Activated CD8-positive, alpha-beta memory T cell treated with anti-CD3 and anti-CD28 coated beads, Interleukin-2, amount 50 U/mL, for 1 hour (primary cell): Measurements from ENCODE around the gene GMPS.
"Not testable (repeated sequence)": the region's sequence is repeated elsewhere in the genome, so short reads cannot be mapped to it uniquely, and the experiment has no call there.

ENCODE experiments used
- DNase-seq: peaks from one replicate; pipeline ENCODE4 v3.0.0-alpha.2; 2020; ENCODE audit errors: extremely low read depth

Gene GMPS

DNA sequence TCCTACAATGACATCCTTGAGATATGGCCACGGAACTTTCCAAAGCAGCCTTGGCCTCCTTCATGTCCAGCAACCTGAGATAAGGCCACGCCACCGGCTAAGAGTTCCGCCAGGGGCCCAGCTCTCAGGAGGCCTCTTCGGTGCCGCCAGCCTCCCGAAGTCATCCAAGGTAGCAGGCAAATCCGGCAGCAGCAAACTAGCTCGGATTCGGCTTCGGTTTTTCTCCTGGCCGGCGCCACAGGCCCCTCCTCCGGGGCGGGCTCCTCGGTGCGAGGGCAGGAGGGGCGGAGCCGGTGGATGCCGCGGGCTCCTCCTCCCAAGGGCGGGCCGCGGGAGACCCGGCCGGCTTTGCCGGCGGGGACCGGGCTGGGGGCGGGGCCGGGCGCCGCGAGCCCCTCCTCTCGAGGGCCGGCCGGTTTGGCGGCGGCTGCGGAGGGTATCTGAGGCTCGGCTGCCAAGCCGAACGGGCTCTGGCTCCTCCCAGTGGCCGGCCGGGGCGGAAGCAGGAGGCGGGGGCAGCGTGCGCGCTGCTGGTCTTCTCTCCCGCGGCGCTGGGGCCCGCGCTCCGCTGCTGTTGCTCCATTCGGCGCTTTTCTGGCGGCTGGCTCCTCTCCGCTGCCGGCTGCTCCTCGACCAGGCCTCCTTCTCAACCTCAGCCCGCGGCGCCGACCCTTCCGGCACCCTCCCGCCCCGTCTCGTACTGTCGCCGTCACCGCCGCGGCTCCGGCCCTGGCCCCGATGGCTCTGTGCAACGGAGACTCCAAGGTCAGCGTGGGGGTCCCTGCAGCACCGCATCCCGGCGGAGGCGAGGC, at the start of gene GMPS:
Gene GMPS, plus strand, starts transcription at position 518 of the 812 bp plus-strand sequence. Its CDS starts 221 bp downstream, at position 739.
- peak; percentile 67 for DNase-seq

GRCh38 chr3:155828490-155829098, 41.9 kb upstream of the GMPS start:
- DNase-seq: not testable (repeated sequence)

DNA sequence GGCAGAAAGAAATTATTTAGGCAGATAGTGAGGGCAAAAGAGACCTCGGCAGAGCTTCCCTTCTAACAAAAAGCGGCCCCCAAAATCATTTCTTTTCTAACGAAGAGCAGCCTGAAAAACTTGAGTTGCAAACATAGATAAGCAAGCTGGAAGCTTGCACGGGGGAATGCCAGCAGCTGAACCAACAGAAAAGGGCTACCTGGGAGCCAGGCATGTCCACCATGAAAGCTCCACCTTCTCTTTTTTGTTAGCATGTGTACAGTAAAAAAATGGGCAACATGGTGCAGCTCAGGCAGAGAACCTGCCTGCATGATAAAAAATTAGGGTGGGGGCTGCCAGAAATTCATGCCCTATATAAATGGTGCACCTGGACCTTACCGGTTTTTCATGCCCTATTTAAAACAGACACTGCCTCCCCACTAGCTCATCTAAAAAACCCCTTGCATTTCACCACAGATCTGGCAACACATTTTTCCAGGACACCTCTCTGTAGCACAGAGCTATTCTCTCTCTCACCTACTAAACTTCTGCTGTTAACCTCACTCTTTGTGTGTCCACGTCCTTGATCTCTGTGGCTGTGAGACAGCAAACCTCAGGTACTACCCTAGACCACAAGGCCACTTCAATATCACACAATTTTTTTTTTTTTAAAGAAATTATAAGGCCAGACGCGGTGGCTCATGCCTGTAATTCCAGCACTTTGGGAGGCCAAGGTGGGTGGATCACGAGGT, 34.9 kb upstream of the GMPS start:
- no peak for DNase-seq

DNA sequence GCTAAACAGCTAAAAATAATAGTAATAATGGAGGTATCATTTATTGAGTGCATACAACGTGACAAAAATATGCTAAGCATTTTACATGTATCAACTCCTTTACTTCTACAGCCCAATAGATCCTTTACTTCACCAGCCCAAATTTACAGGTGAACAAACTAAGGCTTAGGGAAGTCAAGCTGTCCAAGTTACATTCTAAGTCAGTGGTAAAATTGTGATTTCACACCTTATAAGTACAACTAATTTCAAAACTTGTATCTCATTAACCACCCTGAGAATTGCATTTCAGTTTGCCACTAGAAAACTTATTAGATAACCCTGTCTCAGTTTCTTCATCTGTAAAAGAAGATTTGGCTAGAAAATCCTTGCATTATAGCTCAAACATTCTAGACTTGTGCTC, 26.9 kb upstream of the GMPS start:
- no peak for DNase-seq

- no peak for DNase-seq
These were observed 24.3 kb upstream of the GMPS start for GRCh38 chr3:155846119-155846518.

- DNase-seq: no peak
These were observed 22.5 kb upstream of the GMPS start for GRCh38 chr3:155847993-155848392.

GRCh38 chr3:155849404-155849803, 21.0 kb upstream of the GMPS start:
- not testable (repeated sequence) for DNase-seq

- DNase-seq: no peak
These were observed 18.1 kb upstream of the GMPS start for GRCh38 chr3:155852341-155852740.

DNA sequence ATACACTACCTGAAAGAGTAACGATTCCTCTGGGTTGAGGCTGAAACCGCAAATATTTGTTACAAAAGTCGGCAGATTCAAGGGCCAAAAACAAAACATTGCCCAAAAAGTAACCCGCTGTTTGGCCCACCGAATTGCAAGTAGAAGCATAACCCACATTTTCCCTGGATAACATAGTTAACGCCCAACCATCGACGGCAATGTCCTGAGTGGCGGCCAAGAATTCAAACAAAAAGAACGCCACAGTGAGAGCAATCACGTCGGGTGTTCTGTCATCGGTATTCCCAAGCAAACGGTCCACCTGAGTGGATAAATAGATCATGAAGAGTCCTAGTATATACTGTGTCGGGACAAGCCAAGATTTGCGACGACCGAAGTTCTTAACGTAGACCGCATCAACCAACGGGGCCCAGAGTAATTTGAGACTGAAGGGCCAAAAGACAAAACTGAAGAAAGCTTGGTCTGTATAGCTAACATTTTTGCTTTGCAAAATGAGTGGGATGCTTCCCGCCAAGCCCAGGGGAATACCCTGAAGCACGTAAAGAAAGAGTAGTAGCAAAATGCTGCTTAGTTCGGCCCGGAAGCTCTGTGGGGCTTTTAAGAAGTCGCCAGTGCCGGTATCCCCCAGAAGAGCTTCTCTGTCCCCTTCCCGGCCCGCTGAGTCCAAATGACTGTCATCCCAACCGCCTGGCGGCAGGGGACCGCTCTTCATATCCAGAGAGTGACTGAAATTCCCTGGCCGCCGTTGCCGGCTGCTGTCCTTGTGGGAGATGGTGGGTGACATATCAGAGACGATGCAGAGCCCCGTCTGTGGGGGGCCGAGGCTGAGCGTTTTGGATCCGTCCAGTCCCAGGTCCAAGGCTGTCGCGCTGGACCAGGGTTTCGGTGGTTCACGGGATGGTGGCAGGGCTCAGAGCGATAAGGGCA, 17.0 kb upstream of the GMPS start:
- DNase-seq: no peak

GRCh38 chr3:155854141-155854940, 16.1 kb upstream of the GMPS start, which contains the start of gene SLC33A1:
SLC33A1 (minus strand) TSS chr3:155854427; CDS start chr3:155853997, 430 bp downstream.
- DNase-seq: peak; percentile 98

DNA sequence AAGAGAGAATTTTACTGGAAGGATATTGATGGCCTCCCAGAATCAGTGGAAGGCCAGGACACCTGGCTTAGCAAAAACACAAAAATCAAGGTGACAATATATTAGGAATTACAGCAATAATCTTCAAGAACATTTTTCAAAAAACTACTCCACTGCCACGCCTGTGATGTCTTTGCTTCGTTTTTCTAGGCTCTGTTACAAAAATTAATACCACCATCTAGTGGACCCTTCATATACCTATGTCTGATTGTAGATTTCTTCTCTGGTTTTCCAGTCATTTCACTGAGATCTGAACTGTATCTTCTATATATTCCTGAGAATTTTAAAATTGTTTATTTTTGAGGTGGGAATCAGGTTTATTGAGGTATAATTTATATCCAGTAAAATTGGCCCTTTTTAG, 10.6 kb upstream of the GMPS start:
- no peak for DNase-seq

DNA sequence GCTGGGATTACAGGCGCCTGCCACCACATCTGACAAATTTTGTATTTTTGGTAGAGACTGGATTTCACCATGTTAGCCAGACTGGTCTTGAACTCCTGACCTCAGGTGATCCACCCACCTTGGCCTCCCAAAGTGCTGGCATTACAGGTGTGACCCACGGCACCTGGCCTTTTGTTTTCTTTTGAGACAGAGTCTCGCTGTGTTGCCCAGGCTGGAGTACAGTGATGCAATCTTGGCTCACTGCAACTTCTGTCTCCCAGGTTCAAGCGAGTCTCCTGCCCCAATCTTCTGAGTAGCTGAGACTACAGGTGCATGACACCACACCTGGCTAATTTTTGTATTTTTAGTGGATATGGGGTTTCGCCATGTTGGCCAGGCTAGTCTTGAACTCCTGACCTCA, 10.0 kb upstream of the GMPS start:
- not testable (repeated sequence) for DNase-seq

GRCh38 chr3:155861476-155862183, 8.8 kb upstream of the GMPS start:
- DNase-seq: no peak

DNA sequence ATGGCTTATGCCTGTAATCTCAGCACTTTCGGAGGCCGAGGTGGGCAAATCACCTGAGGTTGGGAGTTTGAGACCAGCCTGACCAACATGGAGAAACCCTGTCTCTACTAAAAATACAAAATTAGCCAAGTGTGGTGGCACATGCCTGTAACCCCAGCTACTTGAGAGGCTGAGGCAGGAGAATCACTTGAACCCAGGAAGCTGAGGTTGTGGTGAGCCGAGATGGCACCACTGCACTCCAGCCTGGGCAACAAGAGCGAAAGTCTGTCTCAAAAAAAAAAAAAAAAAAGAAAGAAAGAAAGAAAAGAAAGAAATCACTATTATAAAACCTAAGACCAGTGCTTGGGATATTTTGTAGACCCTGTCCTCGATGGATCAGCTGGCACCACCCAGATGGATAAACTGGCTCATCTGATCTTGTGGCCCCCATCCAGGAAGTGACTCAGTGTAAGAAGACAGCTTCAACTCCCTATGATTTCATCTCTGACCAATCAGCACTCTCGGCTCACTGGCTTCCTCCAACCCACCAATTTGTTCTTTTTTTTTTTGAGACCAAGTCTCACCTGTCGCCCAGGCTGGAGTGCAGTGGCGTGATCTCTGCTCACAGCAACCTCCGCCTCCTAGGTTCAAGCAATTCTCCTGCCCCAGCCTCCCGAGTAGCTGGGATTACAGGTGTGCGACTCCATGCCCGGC, 8.0 kb upstream of the GMPS start:
- DNase-seq: peak; percentile 51

- no peak for DNase-seq
These were observed 7.2 kb upstream of the GMPS start for GRCh38 chr3:155863072-155863784.

GRCh38 chr3:155869691-155870090, 759 bp upstream of the GMPS start:
- DNase-seq: no peak

DNA sequence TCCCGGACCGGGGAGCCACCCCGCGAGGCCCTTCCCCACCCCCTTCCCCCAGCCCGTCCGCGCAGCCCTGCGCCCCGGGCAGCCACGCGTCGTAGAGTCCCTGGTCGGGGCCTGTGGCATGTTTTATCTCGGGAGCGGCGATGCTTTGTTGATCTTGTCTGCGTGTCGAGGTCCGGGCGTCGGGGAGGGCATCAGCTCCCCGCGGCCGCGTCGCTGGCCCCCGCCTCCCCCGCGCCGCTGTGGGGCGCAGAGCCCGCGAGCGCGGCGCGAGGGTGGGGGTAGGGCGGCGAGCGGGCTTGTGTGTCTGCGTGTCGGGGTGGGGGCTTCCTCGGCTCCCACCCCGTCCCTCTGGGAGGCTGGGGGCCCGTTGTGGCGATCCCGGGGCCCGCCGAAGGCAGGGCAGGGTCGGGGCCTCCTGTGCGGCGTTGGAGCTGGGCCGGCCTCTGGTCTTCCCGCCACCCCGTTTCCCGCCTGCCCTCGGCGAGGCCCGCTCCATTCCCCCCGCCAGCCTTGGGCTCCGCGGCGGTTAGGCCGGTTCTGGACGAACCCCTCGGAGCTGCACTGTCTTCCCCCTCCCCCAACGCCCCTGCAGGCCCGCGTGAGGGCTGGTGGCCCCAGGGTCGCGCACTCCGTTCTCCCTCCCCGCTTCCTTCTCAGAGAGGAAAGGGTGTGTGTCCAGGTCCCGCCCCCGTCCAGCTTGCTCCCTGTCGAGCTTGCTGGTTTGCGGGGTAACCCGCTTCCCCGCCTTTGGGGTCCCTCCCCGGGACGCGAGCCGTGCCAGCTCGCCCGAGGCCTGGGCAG, 695 bp downstream of the GMPS start:
- no peak for DNase-seq

GRCh38 chr3:155871746-155872158, 1.3 kb downstream of the GMPS start:
- DNase-seq: no peak
